Right ventricle myocardium superior (tissue), 1 donor: ENCODE data around the gene NFIC. TPM values are rescaled to one million over a fixed set of nuclear protein-coding genes. Genes with fewer than 3 reads are reported as not detected.
"Not testable (repeated sequence)": the region's sequence is repeated elsewhere in the genome, so short reads cannot be mapped to it uniquely, and the experiment has no call there.

Source experiments
- ATAC-seq: fragments of 200-7000 bp; cut with Tn5 transposase; one replicate; pipeline ENCODE4 v1.9.1; 2020; ENCODE audit warnings: mild to moderate bottlenecking; ENCODE audit not compliant: poor library complexity
- DNase-seq: peaks from one replicate; pipeline ENCODE4 v3.0.0-alpha.2; 2020
- intact Hi-C: fragments of 100-400 bp; cut with DNase I; formaldehyde crosslinking; loops from one replicate; pipeline ENCODE4 v1.11.2; 2022
- total RNA-seq: library from RNA; stranded (reverse); fragmentation: NEBNext Ultra II Directional; extraction: Animal tissue kit (Norgen Biotek cat#: 25700); gene quantifications from one replicate; pipeline ENCODE4 v1.2.1, GENCODE V29; 2021
- donor health status: DM: no; HTN: yes; CAD: no; lungs with severe emphysema.

The NFIC gene
- total RNA-seq, 1 donor from 2014 or later, result 153 TPM

DNA sequence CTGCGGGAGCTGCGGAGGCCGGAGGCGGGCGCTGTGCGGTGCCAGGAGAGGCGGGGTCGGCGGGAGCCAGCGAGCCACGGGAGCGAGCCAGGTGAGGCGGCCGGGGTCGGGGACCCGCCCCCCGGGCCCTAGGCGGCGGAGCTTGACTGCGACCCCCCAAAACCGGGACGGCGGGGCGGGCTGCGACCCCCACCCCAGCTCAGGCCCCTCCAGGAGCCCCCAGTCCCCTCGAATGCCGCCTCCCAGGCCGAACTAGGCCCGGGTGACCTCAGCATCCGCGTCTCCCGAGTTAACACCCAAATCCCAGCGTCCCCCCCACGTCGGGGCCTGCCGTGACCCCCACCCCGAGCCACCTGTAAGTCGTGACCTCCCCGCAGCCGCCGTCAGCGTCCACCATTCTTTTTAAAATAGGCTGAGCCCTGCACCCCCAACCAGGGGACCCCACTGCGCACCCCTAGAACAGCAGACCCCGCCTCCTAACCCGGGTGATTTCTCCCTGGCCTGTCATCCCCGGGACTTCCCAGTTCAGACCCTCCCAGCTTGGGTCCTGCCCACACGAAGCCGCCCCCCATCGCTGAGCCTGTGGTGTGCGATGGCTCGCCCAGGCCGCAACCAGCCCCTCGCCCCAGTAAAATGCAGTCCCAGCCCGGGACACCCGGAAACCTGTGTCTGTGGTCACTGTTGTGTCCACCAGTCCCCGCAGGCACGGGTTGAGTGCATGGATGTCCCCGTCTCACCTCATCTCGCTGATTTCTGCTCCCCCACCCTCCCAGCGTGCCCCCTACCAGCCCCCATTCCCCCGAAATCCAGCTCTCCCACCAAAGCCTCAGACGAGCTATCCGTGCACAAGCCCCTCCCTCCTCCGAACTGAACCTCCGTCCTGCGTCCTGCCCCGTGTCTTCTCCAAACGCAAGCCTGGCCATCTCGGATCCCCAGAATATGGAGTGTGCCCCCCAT is 140.3 kb downstream of the NFIC start:
- peak; percentile 5 for ATAC-seq
- intact Hi-C loops, result no loop called here
- peak; percentile 66 for DNase-seq

DNA sequence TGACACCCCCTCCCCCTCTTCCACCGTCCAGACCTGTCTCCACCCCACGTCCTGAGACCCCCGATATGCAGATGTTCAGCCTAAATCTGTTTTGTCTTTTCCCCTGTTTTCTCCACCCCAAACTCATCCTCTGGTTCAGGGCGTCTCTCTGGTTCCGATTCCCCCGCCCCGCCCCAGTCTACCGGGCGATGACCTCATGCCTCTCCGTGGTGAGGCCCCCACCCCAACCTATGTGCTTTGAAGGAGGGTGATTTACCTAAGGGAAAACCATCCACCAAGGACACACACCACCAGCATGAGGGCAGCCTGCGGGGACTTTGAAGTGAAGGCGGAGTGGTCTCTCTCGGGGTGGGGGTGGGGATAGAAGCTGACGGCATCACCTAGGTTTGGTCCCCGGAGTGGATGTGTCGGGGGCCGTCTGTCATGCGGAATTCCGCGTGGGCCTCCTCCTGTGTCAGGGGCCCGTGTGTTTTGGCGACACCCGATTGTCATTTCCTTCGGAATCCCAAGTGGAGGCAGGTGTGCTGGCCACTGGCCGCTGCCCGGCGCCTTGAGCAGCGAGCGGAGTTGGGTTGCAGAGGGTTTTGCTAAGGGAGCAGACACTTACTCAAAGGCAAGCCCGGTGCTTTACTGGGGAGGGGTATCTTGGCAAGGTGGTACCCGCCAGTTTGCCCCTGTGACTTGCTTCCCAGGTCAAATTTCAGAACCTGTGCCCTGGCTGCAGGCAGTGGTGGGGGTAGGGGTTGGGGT is 141.2 kb downstream of the NFIC start:
- DNase-seq (no peak), ATAC-seq (no peak)
- intact Hi-C loops, result no loop called here

- ATAC-seq, intact Hi-C loops: not testable (repeated sequence)
These were observed 141.8 kb downstream of the NFIC start for GRCh38 chr19:3508121-3508661.

GRCh38 chr19:3508771-3509535 is 142.6 kb downstream of the NFIC start:
- intact Hi-C loops, result no loop called here
- ATAC-seq (no peak), DNase-seq (no peak)

More at GRCh38 chr19:3508121-3508661, 141.8 kb downstream of the NFIC start:
- not testable (repeated sequence) for DNase-seq

- DNase-seq, result no peak
- no peak for ATAC-seq
- intact Hi-C loops, result no loop called here
These were observed 143.2 kb downstream of the NFIC start for GRCh38 chr19:3509566-3509989.

DNA sequence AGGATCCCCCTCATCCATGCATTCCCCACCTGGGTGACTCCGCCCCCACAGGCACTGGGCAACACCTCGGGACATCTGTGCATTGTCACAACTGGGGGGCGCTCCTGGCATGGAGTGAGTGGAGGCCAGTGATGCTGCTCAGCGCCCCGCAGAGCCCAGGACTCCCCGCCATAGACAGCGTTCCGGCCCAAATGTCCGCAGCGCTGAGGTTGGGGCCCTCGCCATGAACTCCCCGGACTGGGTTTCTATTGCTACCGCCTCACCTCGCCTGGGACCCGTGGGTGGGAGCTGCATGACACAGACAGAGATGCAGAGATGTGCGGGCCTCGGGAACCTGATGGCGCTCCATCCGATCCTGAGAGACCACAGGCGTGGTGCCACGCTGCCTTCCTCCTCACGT is 144.3 kb downstream of the NFIC start:
- ATAC-seq, result no peak
- intact Hi-C loops, result no loop called here
- DNase-seq, result no peak

GRCh38 chr19:3511506-3512251 is 145.3 kb downstream of the NFIC start:
- intact Hi-C loops, result no loop called here
- ATAC-seq, result no peak
- no peak for DNase-seq

DNA sequence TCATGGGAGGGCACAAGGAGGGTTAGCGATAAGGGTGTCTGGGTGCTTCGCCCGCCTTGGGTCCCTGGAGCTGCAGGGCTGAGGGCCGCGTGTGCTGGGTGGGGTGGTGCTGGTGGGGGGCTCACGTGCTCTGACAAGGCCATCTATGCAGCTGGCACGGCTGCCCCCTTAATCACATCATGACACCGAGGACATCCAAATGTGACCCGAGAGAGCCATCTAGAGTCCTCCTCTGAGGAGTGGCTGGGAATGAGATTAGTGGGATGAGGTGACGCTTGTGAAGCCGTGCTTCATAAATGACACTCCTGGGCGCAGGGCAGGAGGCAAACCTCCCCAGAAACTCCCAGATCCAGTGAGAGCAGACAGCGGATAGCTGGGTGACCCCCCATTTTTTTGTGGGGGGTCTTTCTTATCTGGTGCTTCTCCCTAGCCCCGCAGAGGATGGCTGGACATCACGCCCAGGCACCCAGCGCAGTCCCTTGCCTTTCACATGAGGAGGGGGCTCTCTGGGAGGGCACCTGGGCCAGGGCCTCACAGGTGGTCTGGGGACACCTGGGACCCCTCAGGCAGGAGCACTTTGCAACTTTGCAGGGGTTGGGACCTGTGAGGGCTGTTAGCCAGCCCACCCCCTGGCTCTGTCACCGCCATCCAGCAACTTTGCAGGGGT is 146.3 kb downstream of the NFIC start:
- no peak for ATAC-seq
- intact Hi-C loops, result no loop called here

GRCh38 chr19:3513229-3514140 is 147.1 kb downstream of the NFIC start:
- peak; percentile 56 for ATAC-seq
- DNase-seq, result peak; percentile 71
- intact Hi-C loops, result no loop called here

More for the DNA sequence above, 146.3 kb downstream of the NFIC start:
- no peak for DNase-seq

DNA sequence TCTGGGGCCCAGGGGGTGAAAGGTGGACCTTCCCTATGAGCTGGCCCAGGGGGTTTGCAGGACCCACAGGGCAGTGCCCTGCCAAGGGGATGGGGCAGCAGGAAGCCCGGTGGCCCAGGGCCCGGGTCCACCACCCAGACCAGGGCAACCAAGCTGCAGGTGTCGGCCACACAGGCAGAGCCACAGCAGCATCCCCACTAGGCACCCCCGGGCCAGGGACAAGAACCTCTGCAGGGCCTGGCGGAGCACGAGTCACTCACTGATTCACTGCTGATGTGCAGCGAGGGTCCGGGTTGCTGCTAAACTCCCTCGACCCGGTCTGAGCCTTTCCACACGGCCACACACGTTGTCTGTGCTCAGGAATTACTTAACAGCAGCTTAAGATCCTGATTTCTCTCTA is 148.5 kb downstream of the NFIC start:
- intact Hi-C loops, result no loop called here
- ATAC-seq (no peak), DNase-seq (no peak)

DNA sequence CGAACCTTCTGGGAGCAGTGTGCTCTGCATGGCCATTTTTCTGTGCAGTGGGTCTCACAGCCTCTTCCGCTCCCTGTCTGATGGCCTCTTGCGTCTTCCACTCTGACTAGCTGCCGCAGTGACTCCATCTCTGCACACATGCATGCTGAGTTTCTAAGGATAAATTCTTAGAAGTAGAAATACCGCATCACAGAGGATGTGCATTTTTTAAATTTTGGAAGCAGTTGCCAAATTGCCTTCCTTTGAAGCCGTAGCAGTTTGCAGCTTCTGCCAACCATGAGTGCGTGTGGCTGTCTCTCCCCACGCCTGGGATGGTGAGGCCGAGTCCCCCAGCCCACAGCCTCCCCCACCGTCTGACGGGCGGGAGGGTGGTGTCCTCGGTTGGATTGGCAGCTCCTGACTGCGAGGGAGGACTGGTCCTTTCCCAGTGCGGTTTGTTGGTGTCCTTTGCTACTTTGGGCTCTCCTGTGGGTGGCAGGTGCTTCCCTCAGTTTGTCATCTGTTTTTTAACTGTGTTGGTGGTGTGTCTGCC is 149.6 kb downstream of the NFIC start:
- ATAC-seq (no peak), DNase-seq (no peak)
- intact Hi-C loops, result no loop called here

GRCh38 chr19:3516675-3517207 is 150.4 kb downstream of the NFIC start:
- intact Hi-C loops, result no loop called here
- no peak for ATAC-seq
- no peak for DNase-seq

- intact Hi-C loops, result no loop called here
- ATAC-seq, result no peak
- no peak for DNase-seq
These were observed 151.3 kb downstream of the NFIC start for GRCh38 chr19:3517638-3518037.

DNA sequence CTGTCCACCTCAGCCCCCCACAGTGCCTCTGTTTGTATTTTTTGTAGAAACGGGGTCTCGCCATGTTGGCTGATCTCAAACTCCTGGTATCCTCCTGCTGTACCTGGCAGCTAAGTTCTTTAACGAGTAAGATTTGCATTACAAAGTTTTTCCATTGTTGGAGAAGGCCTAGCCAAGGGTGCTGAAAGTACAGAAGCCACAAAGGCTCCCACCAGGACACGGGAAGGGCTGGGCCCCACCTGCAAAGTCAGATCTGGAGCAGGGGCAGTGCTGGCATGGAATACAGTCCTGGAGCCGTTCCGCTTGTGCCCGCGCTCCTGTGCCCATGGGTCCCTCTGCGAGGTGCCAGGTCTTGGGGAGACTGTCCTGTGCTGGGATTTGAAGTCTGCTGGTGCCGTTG is 151.9 kb downstream of the NFIC start:
- ATAC-seq (no peak), DNase-seq (no peak)
- intact Hi-C loops, result no loop called here

DNA sequence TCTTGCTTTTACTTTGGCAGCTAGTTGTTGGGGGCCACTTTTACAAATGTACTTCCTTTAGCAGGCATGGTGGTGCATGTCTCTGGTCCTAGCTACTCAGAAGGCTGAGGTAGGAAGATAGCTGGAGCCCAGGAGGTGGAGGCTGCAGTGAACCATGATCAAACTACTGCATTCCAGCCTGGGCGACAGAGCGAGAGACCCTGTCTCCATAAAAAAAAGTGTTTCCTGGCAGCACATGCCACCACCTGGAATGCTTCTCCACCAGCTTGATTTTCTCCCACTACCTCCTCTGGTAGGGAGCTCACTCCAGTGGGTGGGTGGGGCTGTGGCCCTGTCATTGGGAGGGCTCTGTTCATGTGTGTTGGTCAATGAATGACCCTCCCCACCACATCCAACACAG is 152.3 kb downstream of the NFIC start:
- ATAC-seq, result no peak
- DNase-seq, result no peak
- intact Hi-C loops, result no loop called here
